Parathyroid adenoma (tissue), 2 donors: Measurements from ENCODE around the gene KRTAP5-1.
"Not testable (repeated sequence)": the region's sequence is repeated elsewhere in the genome, so short reads cannot be mapped to it uniquely, and the experiment has no call there.

ENCODE experiments used
- H2AFZ ChIP-seq: fragments of 300-600 bp; sonication (generic); one replicate; pipeline ENCODE4 v1.7.0; 2017; ENCODE audit warnings: antibody characterized with exemption, mild to moderate bottlenecking
- H3K27ac ChIP-seq: fragments of 300-600 bp; sonication (generic); one replicate; pipeline ENCODE4 v1.7.0; 2017
- H3K27me3 ChIP-seq: fragments of 300-600 bp; sonication (generic); one replicate; pipeline ENCODE4 v1.7.0; 2017; ENCODE audit warnings: low read length; ENCODE audit not compliant: control insufficient read depth, insufficient read depth
- H3K36me3 ChIP-seq: fragments of 300-600 bp; sonication (generic); one replicate; pipeline ENCODE4 v1.7.0; 2017; ENCODE audit warnings: low read length; ENCODE audit not compliant: control insufficient read depth, insufficient read depth
- H3K4me1 ChIP-seq: fragments of 300-600 bp; sonication (generic); one replicate; pipeline ENCODE4 v1.7.0; 2017; ENCODE audit warnings: control low read depth
- H3K4me2 ChIP-seq: fragments of 300-600 bp; sonication (generic); one replicate; pipeline ENCODE4 v1.7.0; 2017; ENCODE audit warnings: low read length
- H3K4me3 ChIP-seq: fragments of 300-600 bp; sonication (generic); one replicate; pipeline ENCODE4 v1.7.0; 2017; ENCODE audit warnings: low read depth, low read length
- H3K79me2 ChIP-seq: fragments of 300-600 bp; sonication (generic); one replicate; pipeline ENCODE4 v1.7.0; 2017; ENCODE audit warnings: control low read depth
- H3K9ac ChIP-seq: fragments of 300-600 bp; sonication (generic); one replicate; pipeline ENCODE4 v1.7.0; 2017; ENCODE audit warnings: mild to moderate bottlenecking
- H3K9me3 ChIP-seq: fragments of 300-600 bp; sonication (generic); one replicate; pipeline ENCODE4 v1.7.0; 2017; ENCODE audit warnings: low read length; ENCODE audit not compliant: control insufficient read depth
- CTCF ChIP-seq: fragments of 300-600 bp; sonication (generic); IDR thresholded peaks from one replicate; pipeline ENCODE4 v1.7.0; 2017; ENCODE audit warnings: antibody characterized with exemption, mild to moderate bottlenecking
- donor health status: primary hyperparathyroidism.

KRTAP5-1 gene

GRCh38 chr11:1605923-1606322 lies 20.8 kb upstream of the KRTAP5-1 start:
- not testable (repeated sequence) for H3K27me3 ChIP-seq, H2AFZ ChIP-seq, H3K79me2 ChIP-seq, H3K4me2 ChIP-seq, H3K4me3 ChIP-seq, H3K4me1 ChIP-seq, H3K9me3 ChIP-seq, H3K9ac ChIP-seq, H3K36me3 ChIP-seq, H3K27ac ChIP-seq

GRCh38 chr11:1604711-1605110 lies 19.6 kb upstream of the KRTAP5-1 start:
- no peaks in the 10 kb centered on the region for H3K36me3 ChIP-seq
- H3K27me3 ChIP-seq: no peaks in the 10 kb centered on the region
- no peak overlapping the region for H2AFZ ChIP-seq
- H3K4me1 ChIP-seq: no peaks in the 10 kb centered on the region
- no peak overlapping the region for H3K4me3 ChIP-seq
- H3K4me2 ChIP-seq: no peak overlapping the region
- H3K79me2 ChIP-seq: no peaks in the 10 kb centered on the region
- TF ChIP-seq CTCF: no peak
- H3K9me3 ChIP-seq: no peaks in the 10 kb centered on the region
- H3K9ac ChIP-seq: no peak overlapping the region
- H3K27ac ChIP-seq: no peak overlapping the region

GRCh38 chr11:1604181-1604580 lies 19.1 kb upstream of the KRTAP5-1 start:
- TF ChIP-seq CTCF: no peak
- no peaks in the 10 kb centered on the region for H3K9me3 ChIP-seq
- no peaks in the 10 kb centered on the region for H3K36me3 ChIP-seq
- H3K4me3 ChIP-seq: no peak overlapping the region
- H3K79me2 ChIP-seq: no peaks in the 10 kb centered on the region
- H3K9ac ChIP-seq: no peak overlapping the region
- H2AFZ ChIP-seq: no peak overlapping the region
- H3K27me3 ChIP-seq: no peaks in the 10 kb centered on the region
- H3K27ac ChIP-seq: no peak overlapping the region
- H3K4me2 ChIP-seq: no peak overlapping the region
- no peaks in the 10 kb centered on the region for H3K4me1 ChIP-seq

GRCh38 chr11:1603629-1604028 lies 18.5 kb upstream of the KRTAP5-1 start:
- no peak for TF ChIP-seq CTCF
- Histone ChIP-seq H3K4me1 (no peaks in the 10 kb centered on the region), H3K27me3 (no peaks in the 10 kb centered on the region), H2AFZ (no peak overlapping the region), H3K4me2 (no peak overlapping the region), H3K27ac (no peak overlapping the region), H3K9ac (no peak overlapping the region), H3K9me3 (no peaks in the 10 kb centered on the region), H3K4me3 (no peak overlapping the region), H3K36me3 (no peaks in the 10 kb centered on the region), H3K79me2 (no peaks in the 10 kb centered on the region)

GRCh38 chr11:1601663-1602062 lies 16.6 kb upstream of the KRTAP5-1 start:
- H3K4me2 ChIP-seq, H3K4me3 ChIP-seq: not testable (repeated sequence)

GRCh38 chr11:1600626-1601025 lies 15.5 kb upstream of the KRTAP5-1 start:
- Histone ChIP-seq H3K36me3 (no peaks in the 10 kb centered on the region), H3K9me3 (no peaks in the 10 kb centered on the region), H3K9ac (no peak overlapping the region), H3K27me3 (no peaks in the 10 kb centered on the region), H3K27ac (no peak overlapping the region), H3K4me3 (no peak overlapping the region), H3K4me2 (no peak overlapping the region), H3K79me2 (no peaks in the 10 kb centered on the region), H2AFZ (no peak overlapping the region), H3K4me1 (no peaks in the 10 kb centered on the region)
- no peak for TF ChIP-seq CTCF

More at GRCh38 chr11:1601663-1602062, 16.6 kb upstream of the KRTAP5-1 start:
- not testable (repeated sequence) for H3K4me1 ChIP-seq, H3K9me3 ChIP-seq, H3K27me3 ChIP-seq, H3K36me3 ChIP-seq, H3K9ac ChIP-seq, H2AFZ ChIP-seq, H3K79me2 ChIP-seq, H3K27ac ChIP-seq
